Endothelial cell of umbilical vein (primary cell): ENCODE data around the gene TPCN2. TPM values are rescaled to one million over a fixed set of nuclear protein-coding genes. Genes with fewer than 3 reads are reported as not detected.

Experiments used
- BruUV-seq: library from RNA; stranded (reverse); fragments of 400-500 nt; replicated peaks from 2 replicates; lab custom pipeline; 2021; lab: Mats Ljungman, UMichigan
- CTCF ChIA-PET: fragments of 300-600, 350-600 bp; sonication (Branson Sonifier 250); formaldehyde crosslinking; loops from one replicate; lab custom pipeline; 2021; ENCODE audit warnings: antibody characterized with exemption, inconsistent platforms; lab: Charles Lee
- POLR2A ChIA-PET: fragments of 300-600, 350-600 bp; sonication (Branson Sonifier 250); formaldehyde crosslinking; loops from one replicate; lab custom pipeline; 2021; ENCODE audit warnings: antibody characterized with exemption, inconsistent platforms; lab: Charles Lee
- DNase-seq: peaks from one replicate; pipeline ENCODE4 v3.0.0-alpha.2; 2011; ENCODE audit warnings: low read depth, low spot score
- FAIRE-seq: peaks from 2 replicates; lab custom pipeline; 2011; peaks lifted over from hg19 to GRCh38; lab: Jason Lieb, UNC
- H2AFZ ChIP-seq: 2 replicates; pipeline ENCODE4 v1.6.0; 2012; ENCODE audit warnings: low read depth, low read length, control low read depth, inconsistent platforms
- H3K27ac ChIP-seq: 2 replicates; pipeline ENCODE4 v1.5.1; 2011; ENCODE audit warnings: low read depth, mild to moderate bottlenecking, control low read depth, low read length, moderate library complexity; ENCODE audit not compliant: insufficient read depth
- H3K27me3 ChIP-seq, 2 experiments: 2 replicates each; pipeline versions ENCODE4 v1.6.0 to v1.6.1; 2011; ENCODE audit warnings: low read length in 2 of 2, mixed read lengths in 1 of 2; ENCODE audit not compliant: control insufficient read depth in 2 of 2, insufficient read depth in 2 of 2
- H3K36me3 ChIP-seq, 2 experiments: 2 replicates in 1 of 2; 3 replicates in 1 of 2; pipeline ENCODE4 v1.5.1; 2011; ENCODE audit warnings: low read length in 2 of 2, mild to moderate bottlenecking in 1 of 2, moderate library complexity in 1 of 2; ENCODE audit not compliant: control insufficient read depth in 2 of 2, insufficient read depth in 2 of 2; ENCODE audit errors: extremely low read depth in 1 of 2
- H3K4me1 ChIP-seq: 3 replicates; pipeline ENCODE4 v1.5.1; 2011; ENCODE audit warnings: mild to moderate bottlenecking, low read length; ENCODE audit not compliant: control insufficient read depth, insufficient read depth; ENCODE audit errors: extremely low read depth
- H3K4me2 ChIP-seq: 2 replicates; pipeline ENCODE4 v1.6.1; 2011; ENCODE audit warnings: low read length, control low read depth, mixed read lengths; ENCODE audit not compliant: insufficient read depth
- H3K4me3 ChIP-seq, 3 experiments: fragments of 200-600 bp in 1 of 3; sonication (generic), shearing (Covaris generic) in 1 of 3; replicated peaks in 1 of 3; 2 replicates each; pipeline ENCODE4 v1.5.1; 2011 to 2016; ENCODE audit warnings: control low read depth in 3 of 3, low read length in 3 of 3, mild to moderate bottlenecking in 2 of 3, inconsistent platforms in 1 of 3, low read depth in 1 of 3, moderate library complexity in 1 of 3; ENCODE audit not compliant: insufficient read depth in 1 of 3
- H3K79me2 ChIP-seq: 2 replicates; pipeline ENCODE4 v1.6.0; 2012; ENCODE audit warnings: low read length, inconsistent platforms; ENCODE audit not compliant: control insufficient read depth, insufficient read depth
- H3K9ac ChIP-seq: replicated peaks from 2 replicates; pipeline ENCODE3; 2011; ENCODE audit warnings: low read length, control low read depth; ENCODE audit not compliant: insufficient read depth; ENCODE audit errors: extremely low read depth
- H3K9me1 ChIP-seq: replicated peaks from 3 replicates; pipeline ENCODE4 v1.6.0; 2011; ENCODE audit warnings: mild to moderate bottlenecking, low read length; ENCODE audit not compliant: control insufficient read depth, insufficient read depth; ENCODE audit errors: extremely low read depth
- H3K9me3 ChIP-seq: replicated peaks from 2 replicates; pipeline ENCODE4 v1.5.1; 2012; ENCODE audit warnings: low read length, inconsistent platforms; ENCODE audit not compliant: control insufficient read depth, insufficient read depth
- H4K20me1 ChIP-seq: replicated peaks from 2 replicates; pipeline ENCODE3; 2011; ENCODE audit warnings: mild to moderate bottlenecking, low read length; ENCODE audit not compliant: control insufficient read depth, insufficient read depth; ENCODE audit errors: extremely low read depth
- CTCF ChIP-seq, 2 donors: IDR thresholded peaks; 1 replicate in 1 of 2; 2 replicates in 1 of 2; pipeline ENCODE4 v1.5.1; 2011; ENCODE audit warnings: low read length in 2 of 2, mild to moderate bottlenecking in 2 of 2, moderate library complexity in 2 of 2, control low read depth in 1 of 2, inconsistent platforms in 1 of 2, low read depth in 1 of 2; ENCODE audit not compliant: insufficient read depth in 1 of 2; ENCODE audit errors: extremely low read depth in 1 of 2
- EZH2 ChIP-seq: IDR thresholded peaks from 2 replicates; pipeline ENCODE4 v1.6.1; 2012; ENCODE audit warnings: borderline replicate concordance, low read depth, mild to moderate bottlenecking, moderate library complexity, low read length, inconsistent platforms; ENCODE audit not compliant: severe bottlenecking
- FOS ChIP-seq: IDR thresholded peaks from 2 replicates; pipeline ENCODE4 v1.6.1; 2011; ENCODE audit warnings: mild to moderate bottlenecking, low read length, moderate library complexity, borderline replicate concordance; ENCODE audit not compliant: insufficient read depth
- GATA2 ChIP-seq: IDR thresholded peaks from 2 replicates; pipeline ENCODE4 v1.7.0; 2011; ENCODE audit warnings: low read depth, mild to moderate bottlenecking, moderate library complexity, mixed read lengths, low read length; ENCODE audit not compliant: insufficient read length, insufficient read depth
- JUN ChIP-seq: IDR thresholded peaks from 2 replicates; pipeline ENCODE4 v1.6.1; 2011; ENCODE audit warnings: borderline replicate concordance, low read depth; ENCODE audit not compliant: insufficient read length, insufficient read depth
- MYC ChIP-seq: IDR thresholded peaks from one replicate; pipeline ENCODE4 v1.6.1; 2011; ENCODE audit warnings: mild to moderate bottlenecking, low read depth, low read length
- POLR2A ChIP-seq: IDR thresholded peaks from 2 replicates; pipeline ENCODE4 v1.6.1; 2012; ENCODE audit warnings: low read depth, mild to moderate bottlenecking, control low read depth, low read length
- POLR2AphosphoS5 ChIP-seq: IDR thresholded peaks from 2 replicates; pipeline ENCODE4 v1.6.1; 2012; ENCODE audit warnings: low read depth, mild to moderate bottlenecking, control low read depth, low read length, moderate library complexity; ENCODE audit not compliant: insufficient read depth
- dilution Hi-C: fragments of 300-500 bp; cut with MboI; formaldehyde crosslinking; loops from one replicate; pipeline ENCODE4 v1.15.0; 2019; ENCODE audit warnings: low sequenced_read_pairs; ENCODE audit not compliant: extremely low pct_ligation_motif_present
- intact Hi-C: fragments of 100-400 bp; cut with micrococcal nuclease; formaldehyde crosslinking; loops from one replicate; pipeline ENCODE4 v1.10.0; 2022
- polyA plus RNA-seq, 4 experiments: library from polyadenylated mRNA; depleted of rRNA in 3 of 4; stranded (reverse) in 3 of 4; unstranded in 1 of 4; fragments of >200 nt; gene quantifications; 2 replicates each; pipeline versions ENCODE4 v1.2.1 to v1.2.3, GENCODE V29; 2011 to 2012; ENCODE audit warnings: missing spikeins in 1 of 4
- total RNA-seq: library from RNA; stranded (reverse); gene quantifications from 2 replicates; pipeline ENCODE4 v1.2.3, GENCODE V29; 2021
- TF ChIP-seq, protein P1 (sequence below): IDR thresholded peaks from 2 replicates; pipeline ENCODE4 v1.6.1; 2011; ENCODE audit not compliant: insufficient read depth, insufficient read length

Gene TPCN2
- total and polyA plus RNA-seq, 2 donors (not counting 3 experiments of a cell fraction or from before 2014, with no cell fraction given): 10.3 to 13.4 TPM

DNA sequence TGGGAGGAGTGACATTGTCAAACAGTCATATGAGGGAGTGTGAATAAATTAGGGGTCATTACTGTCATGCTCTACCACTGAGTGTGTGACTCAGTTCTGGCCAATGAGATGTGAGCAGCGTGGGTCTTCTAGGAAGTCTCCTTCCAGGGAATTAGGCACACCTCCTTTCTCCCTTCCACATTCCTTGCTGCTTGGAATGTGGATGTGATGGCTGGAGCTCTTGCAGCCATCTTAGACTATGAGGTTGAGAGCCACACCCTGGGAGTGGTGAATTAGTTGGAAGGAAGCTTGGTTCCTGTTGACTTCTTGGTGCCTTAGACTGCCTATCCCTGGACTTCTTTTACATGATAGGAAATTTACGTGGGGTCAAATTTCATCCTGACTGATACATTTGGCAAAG is 70.5 kb downstream of the TPCN2 start:
- H3K36me3 ChIP-seq: no peaks in the 10 kb centered on the region
- intact Hi-C loops: no loop called here
- no peaks in the 10 kb centered on the region for H4K20me1 ChIP-seq
- BruUV-seq: no TSS peak
- no peaks in the 10 kb centered on the region for H3K27me3 ChIP-seq
- CTCF ChIA-PET: interaction anchor here (1.0 to 2.9 kb wide), 2 partner anchors 12 to 17 kb away, joined by 3 to 14 read pairs; no protein-coding TSS in a partner anchor
- H3K27ac ChIP-seq: no peak overlapping the region
- no peak overlapping the region for H2AFZ ChIP-seq
- H3K4me1 ChIP-seq: peaks cover 18% of the 10 kb centered on the region
- no peaks in the 10 kb centered on the region for H3K9me1 ChIP-seq
- H3K4me2 ChIP-seq: no peak overlapping the region
- POLR2A ChIA-PET: no interaction called here
- DNase-seq: no peak
- H3K4me3 ChIP-seq: no peak overlapping the region
- FAIRE-seq: no peak
- H3K79me2 ChIP-seq: no peaks in the 10 kb centered on the region
- H3K9ac ChIP-seq: no peak overlapping the region
- dilution Hi-C loops: loop anchor here (25.0 kb wide), 1 partner anchor 543 kb away; no protein-coding TSS in a partner anchor
- TF ChIP-seq CTCF (IDR thresholded peaks at IDR 0.05; ENCODE audit: extremely low read depth in 1 of 2, insufficient read depth in 1 of 2, low read depth in 1 of 2, low read length in 2 of 2) (no peak), FOS (no peak), EZH2 (no peak), POLR2A (no peak), JUN (no peak), POLR2AphosphoS5 (no peak), GATA2 (no peak), MYC (no peak)
- TF ChIP-seq, protein P1, sequence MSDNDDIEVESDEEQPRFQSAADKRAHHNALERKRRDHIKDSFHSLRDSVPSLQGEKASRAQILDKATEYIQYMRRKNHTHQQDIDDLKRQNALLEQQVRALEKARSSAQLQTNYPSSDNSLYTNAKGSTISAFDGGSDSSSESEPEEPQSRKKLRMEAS: no peak
- no peaks in the 10 kb centered on the region for H3K9me3 ChIP-seq
